ENCODE results near the gene MTG2. TPM values are rescaled to one million over a fixed set of nuclear protein-coding genes. Genes with fewer than 3 reads are reported as not detected.

The MTG2 gene
- total and polyA plus RNA-seq, 2 of the 4 experiments (the other 2 are of a cell fraction) = 11.5 to 25.2 TPM

- H3K27ac ChIP-seq (ENCODE audit: insufficient read depth, low read length) = no peak overlapping the region
- peaks cover 20% of the 10 kb centered on the region; the same call in 1 of the 2 replicates for H4K20me1 ChIP-seq (ENCODE audit: insufficient read depth, low read length)
- no peak overlapping the region for H3K4ac ChIP-seq (ENCODE audit: low read depth, low read length)
- POLR2A ChIA-PET (ENCODE audit: unreplicated experiment) = no interaction called here
- no peaks in the 10 kb centered on the region for H3K9me3 ChIP-seq (ENCODE audit: control insufficient read depth, insufficient read depth, low read length)
- BruUV-seq (replicated peaks) = no TSS peak
- no peak overlapping the region for H4K5ac ChIP-seq (ENCODE audit: low read depth, low read length)
- TF ChIP-seq ELK1 (IDR thresholded peaks at IDR 0.05; ENCODE audit: borderline replicate concordance, low read depth, low read length) (no peak), FOS (IDR thresholded peaks at IDR 0.05; ENCODE audit: low read depth, low read length) (no peak), BHLHE40 (IDR thresholded peaks at IDR 0.05; ENCODE audit: low read depth, low read length) (no peak), SMC3 (IDR thresholded peaks at IDR 0.05; ENCODE audit: low read depth, low read length) (no peak), MAFK (IDR thresholded peaks at IDR 0.05; ENCODE audit: low read depth, low read length) (no peak), POLR2A (IDR thresholded peaks at IDR 0.05; ENCODE audit: low read depth, low read length) (no peak), MXI1 (IDR thresholded peaks at IDR 0.05; ENCODE audit: borderline replicate concordance, low read depth, low read length) (no peak), NFE2L2 (IDR thresholded peaks at IDR 0.05; ENCODE audit: low read depth, low read length) (no peak), RFX5 (IDR thresholded peaks at IDR 0.05; ENCODE audit: low read depth, low read length) (no peak), USF2 (IDR thresholded peaks at IDR 0.05; ENCODE audit: low read depth, low read length) (no peak), CHD1 (IDR thresholded peaks at IDR 0.05; ENCODE audit: low read depth, low read length) (no peak)
- peaks cover 9% of the 10 kb centered on the region for H3K36me3 ChIP-seq (ENCODE audit: control insufficient read depth, insufficient read depth, low read length)
- dilution Hi-C loops (cut with HindIII; ENCODE audit: low sequenced_read_pairs, unreplicated experiment) (no loop called here), in situ Hi-C loops (cut with MboI; ENCODE audit: low sequenced_read_pairs) (no loop called here), intact Hi-C loops (cut with micrococcal nuclease) (loop anchor here (10.0 kb wide), 1 partner anchor 69 kb away; no protein-coding TSS in a partner anchor)
- CTCF ChIA-PET = no interaction called here
- H3K4me3 ChIP-seq (ENCODE audit: insufficient read depth, low read depth, low read length) = no peak overlapping the region
- no peaks in the 10 kb centered on the region for H3K27me3 ChIP-seq (ENCODE audit: control insufficient read depth, insufficient read depth, low read length)
- peaks cover 8% of the 10 kb centered on the region; the same call in 1 of the 2 replicates for H3K9me1 ChIP-seq (ENCODE audit: insufficient read depth, low read length)
- no peak overlapping the region for H3K4me2 ChIP-seq (ENCODE audit: low read depth, low read length)
- H3K23ac ChIP-seq (ENCODE audit: low read depth, low read length) = no peak overlapping the region
- H2AK9ac ChIP-seq (replicated peaks; ENCODE audit: low read depth, low read length, poor library complexity) = no peak overlapping the region
- peaks cover 7% of the 10 kb centered on the region for H3K4me1 ChIP-seq (ENCODE audit: control insufficient read depth, insufficient read depth, low read length)
- DNase-seq = no peak
- no peak overlapping the region for H2BK5ac ChIP-seq (ENCODE audit: low read depth, low read length, poor library complexity, severe bottlenecking)
- no peak overlapping the region for H4K91ac ChIP-seq (ENCODE audit: insufficient read depth, low read depth, low read length)
- peaks cover 31 to 56% of the 10 kb centered on the region in 2 experiments for H3K79me1 ChIP-seq (ENCODE audit: low read depth in 1 of 2, low read length in 2 of 2)
- no peak overlapping the region for H2AFZ ChIP-seq (replicated peaks; ENCODE audit: low read length, poor library complexity)
- no peak overlapping the region for H3K56ac ChIP-seq (ENCODE audit: extremely low read depth, insufficient read depth, low read length)
- ATAC-seq (ENCODE audit: low read depth) = no peak
- no peak overlapping the region for H4K8ac ChIP-seq (ENCODE audit: low read depth in 2 of 2, low read length in 2 of 2)
- no peak overlapping the region for H3K9ac ChIP-seq (ENCODE audit: low read depth, low read length)
- WGBS, 2 experiments (ENCODE audit: extremely low coverage in 2 of 2, insufficient read length in 1 of 2) = 60% methylated on average over 1 of the region's 3 CpGs; no CpG with 5 or more reads in 1 of the 2 experiments
- H2BK15ac ChIP-seq (ENCODE audit: low read depth, low read length) = no peak overlapping the region
- H2BK20ac ChIP-seq (ENCODE audit: low read depth, low read length) = no peak overlapping the region
- no peak overlapping the region for H3K18ac ChIP-seq (ENCODE audit: low read depth, low read length)
- H3K14ac ChIP-seq (replicated peaks; ENCODE audit: low read depth, low read length) = no peak overlapping the region
- no peak overlapping the region for H2BK120ac ChIP-seq (ENCODE audit: low read depth, low read length)
- H2AK5ac ChIP-seq (ENCODE audit: low read depth, low read length) = no peak overlapping the region
These were observed 3.2 kb downstream of the MTG2 start for GRCh38 chr20:62186096-62186426.

All from IMR-90 (cell line).